Kidney glomerular epithelial cell (primary cell): ENCODE measurements around the gene PDE7B.
"Not testable (repeated sequence)": the region's sequence is repeated elsewhere in the genome, so short reads cannot be mapped to it uniquely, and the experiment has no call there.

Source experiments
- DNase-seq: peaks from one replicate; lab custom pipeline; 2025; lab: John Stamatoyannopoulos, UW

Gene PDE7B

DNA sequence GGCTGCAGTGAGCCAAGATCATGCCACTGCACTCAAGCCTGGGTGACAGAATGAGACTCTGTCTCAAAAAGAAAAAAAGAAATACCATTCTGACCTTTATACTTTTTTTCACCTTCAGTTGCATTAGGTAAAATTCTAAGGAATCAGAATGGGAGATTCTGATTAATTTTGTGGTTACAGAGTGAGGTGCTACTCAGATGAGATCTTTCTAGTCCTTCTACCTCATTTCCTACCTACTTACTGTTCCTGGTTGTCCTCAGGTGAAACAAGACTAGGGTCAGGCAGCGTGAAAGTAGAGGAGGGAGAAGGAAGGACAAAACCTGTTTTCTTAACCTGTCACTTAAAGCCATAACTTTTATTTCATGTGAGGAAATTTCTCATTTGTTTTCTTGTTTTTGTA is 334.9 kb downstream of the PDE7B start:
- DNase-seq = no peak

DNA sequence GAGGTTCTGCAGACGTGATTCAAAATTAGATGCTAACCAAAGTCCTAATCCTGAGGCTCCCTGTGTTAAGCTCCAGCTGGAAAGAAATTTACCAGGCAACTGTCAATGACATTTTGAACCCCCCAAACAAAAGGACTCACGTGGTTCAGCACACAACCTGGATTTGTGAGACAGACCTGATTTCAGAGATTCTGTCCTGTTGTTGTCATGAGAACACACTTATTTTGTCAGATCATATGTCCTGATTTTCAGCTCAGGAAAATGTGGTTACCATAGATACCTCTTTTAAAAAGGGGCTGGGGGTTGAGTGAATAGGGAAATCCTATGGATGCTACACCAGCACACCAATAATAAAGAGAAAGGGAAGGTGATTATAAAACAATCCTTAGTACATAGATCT is 337.0 kb downstream of the PDE7B start:
- DNase-seq = no peak

- no peak for DNase-seq
Observed at GRCh38 chr6:136189104-136189503, 337.6 kb downstream of the PDE7B start.

- DNase-seq = no peak
Observed at GRCh38 chr6:136191606-136192312, 340.3 kb downstream of the PDE7B start.

GRCh38 chr6:136192902-136193301 is 341.4 kb downstream of the PDE7B start:
- DNase-seq = no peak

DNA sequence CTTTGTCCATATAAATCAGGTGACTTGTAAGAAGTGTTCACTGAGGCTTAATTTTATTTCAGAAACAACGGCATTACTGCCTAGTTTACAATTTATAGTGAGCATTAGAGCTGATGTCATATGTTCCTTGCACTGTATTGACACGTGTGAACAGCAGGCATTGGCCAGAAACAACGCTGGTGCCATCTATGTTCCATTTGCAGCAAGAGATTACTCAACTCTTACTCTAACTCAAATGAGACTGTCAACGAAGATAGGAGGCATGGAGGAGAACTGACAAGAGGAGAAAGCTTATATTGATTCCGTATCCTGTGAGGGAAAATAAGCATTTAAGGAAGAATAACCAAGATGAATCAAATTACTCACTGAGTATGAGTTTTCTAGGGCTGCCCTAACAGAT is 350.2 kb downstream of the PDE7B start:
- DNase-seq = no peak

GRCh38 chr6:136208783-136209182 is 357.3 kb downstream of the PDE7B start:
- no peak for DNase-seq

DNA sequence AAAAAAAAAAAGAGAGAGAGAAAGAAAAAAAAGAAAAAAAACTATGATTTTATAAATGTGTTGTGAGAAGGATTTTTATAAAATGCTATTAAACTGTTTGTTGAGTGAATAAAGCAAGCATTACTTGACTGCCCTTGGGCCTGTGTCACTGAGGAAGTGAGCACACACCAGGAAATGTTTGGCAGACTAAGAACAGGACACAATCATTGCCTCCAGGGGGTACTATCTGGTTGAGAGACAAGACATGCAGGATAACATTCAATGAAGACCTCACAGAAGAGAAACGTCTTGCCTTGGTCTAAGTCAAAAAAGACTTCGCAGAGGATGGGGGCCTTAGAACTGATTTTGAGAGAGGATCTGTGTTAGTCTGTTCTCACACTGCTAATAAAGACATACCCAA is 358.0 kb downstream of the PDE7B start:
- no peak for DNase-seq

GRCh38 chr6:136210398-136211165 is 359.1 kb downstream of the PDE7B start:
- DNase-seq = no peak

GRCh38 chr6:136212608-136213007 is 361.1 kb downstream of the PDE7B start:
- no peak for DNase-seq

DNA sequence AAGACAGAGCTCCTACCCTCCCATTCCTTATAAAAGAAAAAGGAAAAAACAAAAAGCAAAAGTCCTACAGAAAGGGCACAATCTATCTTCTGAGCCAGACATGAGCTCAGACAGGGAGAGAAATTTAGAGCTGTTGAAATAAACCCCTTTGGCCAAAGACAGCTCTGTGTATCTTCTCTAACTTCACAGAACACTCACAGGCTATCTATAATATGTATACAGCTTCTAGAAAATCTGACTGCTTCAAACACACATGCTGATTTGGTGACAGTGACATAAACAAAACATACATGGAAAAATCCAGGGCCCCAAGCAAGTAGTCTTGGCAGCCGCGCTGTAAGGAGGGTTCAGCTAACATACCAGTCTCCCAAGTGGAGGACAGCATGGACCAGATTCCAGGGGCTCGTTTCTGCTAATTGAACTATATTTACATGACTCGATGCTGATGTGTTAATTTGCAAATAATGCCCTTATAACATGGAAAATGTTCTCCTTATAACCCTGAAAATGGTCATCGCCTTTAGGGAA is 361.6 kb downstream of the PDE7B start:
- no peak for DNase-seq

- DNase-seq = no peak
Observed at GRCh38 chr6:136213853-136214252, 362.4 kb downstream of the PDE7B start.

- DNase-seq = no peak
Observed at GRCh38 chr6:136216503-136217401, 365.3 kb downstream of the PDE7B start.

DNA sequence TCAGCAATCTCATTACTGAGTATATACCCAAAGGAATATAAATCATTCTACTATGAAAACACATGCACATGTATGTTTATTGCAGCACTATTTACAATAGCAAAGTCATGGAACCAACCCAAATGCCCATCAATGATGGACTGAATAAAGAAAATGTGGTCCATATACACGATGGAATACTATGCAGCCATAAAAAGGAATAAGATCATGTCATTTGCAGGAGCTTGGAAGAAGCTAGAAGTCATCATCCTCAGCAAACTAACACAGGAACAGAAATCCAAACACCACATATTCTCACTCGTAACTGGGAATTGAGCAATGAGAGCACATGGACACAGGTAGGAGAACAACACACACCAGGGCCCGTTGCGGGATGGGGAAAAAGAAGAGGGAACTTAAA is 373.5 kb downstream of the PDE7B start:
- not testable (repeated sequence) for DNase-seq

DNA sequence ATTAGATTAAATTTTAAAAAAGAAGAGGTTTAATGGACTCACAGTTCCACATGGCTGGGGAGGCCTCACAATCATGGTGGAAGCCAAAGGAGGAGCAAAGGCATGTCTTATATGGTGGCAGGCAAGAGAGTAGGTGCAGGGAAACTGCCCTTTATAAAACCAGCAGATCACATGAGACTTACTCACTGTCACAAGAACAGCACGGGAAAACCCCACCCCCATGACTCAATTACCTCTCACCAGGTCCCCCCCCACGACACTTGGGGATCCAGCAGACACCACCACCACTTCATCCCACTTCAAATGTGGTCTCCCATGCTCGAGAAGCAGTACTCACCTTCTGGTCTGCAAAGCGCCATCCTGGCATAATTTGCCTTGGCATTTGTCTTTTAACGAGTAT is 374.0 kb downstream of the PDE7B start:
- DNase-seq = no peak

DNA sequence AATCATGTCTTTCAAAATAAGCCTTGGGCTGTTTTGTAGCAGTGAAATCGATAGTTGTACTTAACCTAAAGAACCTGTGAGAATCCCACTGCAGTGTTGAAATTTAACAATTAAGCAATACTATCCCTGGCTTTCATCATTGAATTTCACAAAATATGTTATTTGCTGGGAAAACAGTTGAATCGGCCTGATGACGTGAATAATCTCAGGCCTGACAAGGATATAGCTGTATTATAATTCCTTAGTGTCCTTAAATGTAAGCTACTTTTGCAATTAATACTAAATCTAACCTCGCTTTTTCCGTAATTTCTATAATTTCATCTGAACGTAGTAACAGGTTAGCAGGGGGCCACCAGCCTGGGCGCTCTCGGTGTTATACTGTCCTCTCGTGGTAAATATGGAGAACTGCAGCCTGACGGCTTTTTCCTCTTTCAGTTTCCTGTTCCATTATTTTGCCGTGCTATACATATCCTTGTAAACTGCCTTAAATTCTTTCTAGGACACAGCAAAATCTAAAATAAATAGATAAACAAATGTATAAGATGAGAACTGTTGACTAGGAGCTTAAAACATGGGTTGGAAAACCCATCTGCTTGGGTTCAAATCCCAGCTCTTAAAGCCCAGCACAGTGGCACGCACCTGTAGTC is 374.6 kb downstream of the PDE7B start:
- peak; percentile 62 for DNase-seq

DNA sequence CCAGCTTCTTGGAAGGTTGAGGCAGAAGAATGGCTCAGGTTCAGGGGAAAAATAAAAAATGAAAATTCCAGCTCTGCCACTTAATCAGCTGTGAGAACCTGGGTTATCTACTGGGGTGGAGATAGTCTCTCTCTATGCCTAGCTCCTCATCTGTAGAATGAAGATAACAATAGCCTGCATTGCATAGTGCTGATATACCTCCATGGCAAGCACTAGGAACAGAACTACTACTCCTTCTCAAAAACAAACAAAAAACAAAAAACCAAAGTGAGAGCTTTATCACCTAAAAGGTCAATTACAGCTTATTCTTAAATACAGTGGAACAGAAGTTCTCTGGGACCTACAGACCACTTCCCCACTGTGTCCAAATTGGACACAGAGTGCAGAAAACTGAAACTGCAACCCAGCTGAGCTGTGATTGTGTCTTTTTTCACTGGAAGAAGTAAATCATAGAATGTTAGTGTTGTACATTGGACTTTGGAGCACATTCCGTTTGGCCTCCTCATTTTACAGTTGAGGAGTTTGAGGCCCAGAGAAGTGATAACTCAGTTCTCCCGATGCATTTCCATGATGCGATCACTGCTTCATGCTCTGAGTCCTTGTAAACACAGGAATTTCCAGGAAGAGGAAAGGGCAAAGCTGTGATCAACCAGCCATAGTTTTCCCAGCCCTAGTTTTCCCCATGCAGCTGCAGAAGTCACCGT is 375.3 kb downstream of the PDE7B start:
- peak; percentile 77 for DNase-seq

DNA sequence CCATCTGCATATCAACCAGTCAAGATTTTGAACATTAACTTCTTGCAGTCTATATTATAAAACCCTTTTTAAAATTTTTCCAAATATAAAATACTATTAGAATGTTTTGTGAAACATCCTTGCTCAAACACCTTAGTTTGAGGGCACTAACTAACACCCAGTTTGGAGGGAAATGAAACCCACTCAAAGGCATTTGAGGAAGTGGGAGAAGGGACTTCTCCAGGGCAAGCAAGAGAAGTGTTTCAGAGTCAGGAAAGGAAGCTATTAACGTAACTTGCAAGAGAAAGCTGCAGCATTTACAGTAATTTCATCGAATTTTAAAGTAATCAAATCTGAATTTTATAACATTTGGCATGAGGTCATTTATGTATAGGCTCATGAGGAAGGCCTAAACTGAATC is 377.3 kb downstream of the PDE7B start:
- no peak for DNase-seq

GRCh38 chr6:136230219-136230853 is 378.8 kb downstream of the PDE7B start:
- no peak for DNase-seq

DNA sequence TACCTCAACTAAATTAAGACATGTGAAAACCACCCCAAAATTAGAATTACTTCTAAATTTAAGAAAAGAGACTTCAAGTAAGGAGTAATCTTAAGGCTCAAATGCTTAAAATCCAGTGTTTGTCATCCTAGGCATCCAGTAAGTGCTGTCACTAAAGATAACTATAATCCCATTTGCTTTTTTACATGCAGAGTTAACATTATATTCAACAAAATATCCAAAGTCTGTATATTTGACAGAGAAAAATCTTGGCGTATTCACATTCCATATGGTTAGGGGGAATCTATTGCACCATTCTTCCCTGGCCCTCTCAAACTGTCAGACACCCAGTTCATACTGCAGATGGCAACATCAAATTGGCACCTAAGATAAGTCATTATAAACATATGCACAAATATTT is 381.2 kb downstream of the PDE7B start:
- DNase-seq = no peak

DNA sequence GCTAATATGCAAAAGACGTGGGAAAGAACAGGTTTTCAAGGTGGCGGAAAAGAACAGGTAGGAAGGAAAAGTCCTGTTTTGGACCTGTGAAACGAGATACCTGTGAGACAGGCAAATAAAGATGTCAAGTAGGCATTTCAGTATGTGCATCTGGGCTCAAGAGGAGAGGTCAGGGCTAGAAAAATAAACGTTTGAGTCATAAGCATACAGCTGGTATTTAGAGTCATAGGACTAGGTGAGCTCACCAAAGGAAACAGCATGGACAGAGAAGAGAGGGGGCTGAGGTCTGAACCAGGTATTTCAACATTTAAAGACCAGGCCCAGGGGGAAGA is 383.7 kb downstream of the PDE7B start:
- DNase-seq = peak; percentile 24
